Measurements from ENCODE around the gene HACE1.
A peak's percentile ranks its signal among the peaks of the same experiment; 100 is the strongest.

HACE1 gene

GRCh38 chr6:104728448-104728847, 131.3 kb downstream of the HACE1 start:
- DNase-seq: no peak

- DNase-seq: no peak
Measured at GRCh38 chr6:104718672-104719071, 141.0 kb downstream of the HACE1 start.

- no peak for DNase-seq
Measured at GRCh38 chr6:104716858-104717257, 142.9 kb downstream of the HACE1 start.

DNA sequence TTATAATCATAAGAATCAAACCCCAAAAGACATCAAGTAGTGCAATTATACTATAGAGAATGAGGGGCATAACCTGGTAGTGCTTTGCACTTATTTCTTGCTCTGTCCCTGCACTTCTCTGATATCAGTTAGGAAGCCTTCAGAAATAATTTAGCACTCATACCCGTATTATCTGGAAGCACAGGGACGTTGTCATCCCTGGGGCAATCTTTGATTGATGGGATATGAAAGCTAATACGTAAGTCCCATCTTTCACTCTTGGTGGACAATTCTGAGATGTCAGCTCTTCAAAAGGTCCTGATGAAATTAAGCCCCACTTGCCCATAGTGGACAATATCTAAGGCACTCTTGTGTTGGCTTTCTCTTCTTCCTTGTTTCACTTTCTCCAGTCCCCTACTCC, 144.9 kb downstream of the HACE1 start:
- no peak for DNase-seq

GRCh38 chr6:104713982-104714381, 145.7 kb downstream of the HACE1 start:
- DNase-seq: no peak

DNA sequence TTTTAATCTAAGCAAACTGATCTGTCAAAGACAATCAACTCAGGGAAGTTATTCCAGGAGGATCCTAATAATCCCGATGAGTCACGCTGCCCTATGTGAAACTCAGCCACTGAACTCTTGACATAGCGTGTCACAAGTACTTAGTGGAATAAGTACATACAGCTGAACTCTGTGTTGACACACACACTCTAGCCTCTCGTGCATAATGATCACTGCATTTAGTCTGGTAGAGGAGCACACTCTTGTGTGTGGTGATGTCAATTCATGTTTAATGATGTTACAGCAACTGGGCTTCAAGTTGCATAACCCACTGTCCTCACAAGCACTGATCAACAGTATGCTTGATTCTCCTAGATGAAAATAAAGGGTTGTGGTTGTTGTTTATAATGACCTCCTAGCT, 148.3 kb downstream of the HACE1 start:
- DNase-seq: no peak

- DNase-seq: no peak
Measured at GRCh38 chr6:104710543-104711335, 149.0 kb downstream of the HACE1 start.

DNA sequence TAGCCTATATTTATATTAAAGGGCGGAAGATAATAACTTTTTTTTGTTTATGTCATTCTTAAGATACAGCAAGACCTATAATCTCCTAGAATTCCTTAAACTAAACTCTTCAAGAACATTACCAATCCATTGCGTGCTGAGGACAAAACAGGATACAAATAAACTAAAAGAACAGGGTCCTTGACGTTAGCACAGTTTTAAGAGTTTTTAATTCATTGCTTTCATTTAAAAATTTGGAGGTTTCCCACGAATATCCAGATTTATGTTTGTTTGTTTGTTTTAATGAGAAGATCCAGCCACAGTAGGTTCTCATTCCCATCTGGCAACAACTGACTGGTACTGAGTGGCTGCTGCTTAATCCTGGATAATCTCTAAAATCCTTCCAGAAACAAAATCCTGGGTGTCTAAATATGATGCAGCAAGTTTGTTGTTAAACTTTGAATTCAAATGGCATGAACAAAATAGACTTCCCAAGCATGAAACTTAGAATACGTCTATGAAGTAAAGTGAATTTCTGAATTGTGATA, 153.7 kb downstream of the HACE1 start:
- DNase-seq: no peak

DNA sequence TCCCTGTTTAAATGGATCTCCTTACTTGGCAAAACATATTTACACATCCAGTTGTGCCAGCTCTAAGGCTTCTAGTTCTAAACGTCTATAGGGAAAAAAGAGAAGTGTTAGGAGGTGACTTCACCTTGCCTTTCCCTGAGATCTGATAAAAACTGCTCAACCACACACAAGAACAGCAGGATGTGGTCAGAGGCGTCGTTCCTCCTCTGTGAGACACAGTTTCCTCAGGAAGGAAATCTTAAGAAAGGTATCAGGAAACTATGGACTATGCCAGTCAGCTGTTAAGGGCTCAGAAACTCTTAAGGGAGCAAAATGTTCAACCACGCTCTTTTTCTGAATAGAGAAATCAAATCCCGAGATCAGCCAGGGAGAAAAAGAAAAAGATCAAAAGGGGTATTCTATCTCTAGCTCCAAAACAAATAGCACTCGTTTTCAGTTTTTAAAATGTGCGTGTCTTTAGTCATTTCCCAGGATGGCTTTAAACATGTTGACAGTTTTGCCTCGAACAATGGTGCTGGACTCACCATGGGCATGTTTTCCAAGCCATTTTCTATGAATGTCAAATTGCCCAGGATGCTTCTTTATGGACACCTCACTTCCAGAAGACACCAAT, 154.5 kb downstream of the HACE1 start:
- DNase-seq: peak; percentile 67

DNA sequence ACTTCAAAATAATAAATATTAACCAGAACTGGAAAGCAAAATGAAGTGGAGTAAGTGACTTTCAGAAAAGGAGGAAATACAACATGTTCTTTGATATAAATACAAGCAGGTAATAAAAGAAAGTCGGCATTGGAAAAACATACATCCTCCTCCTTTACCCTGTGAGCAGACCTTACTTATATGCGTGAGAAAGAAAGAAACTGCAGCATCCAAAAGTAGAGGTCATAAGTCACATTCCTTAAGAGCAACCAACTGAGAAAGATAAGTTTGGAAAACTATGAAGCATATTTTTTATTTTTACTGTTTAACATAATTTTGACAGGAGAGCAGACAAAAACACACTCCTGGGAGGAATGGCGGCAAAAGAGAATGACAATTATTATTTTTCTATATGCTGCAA, 155.5 kb downstream of the HACE1 start:
- DNase-seq: no peak

DNA sequence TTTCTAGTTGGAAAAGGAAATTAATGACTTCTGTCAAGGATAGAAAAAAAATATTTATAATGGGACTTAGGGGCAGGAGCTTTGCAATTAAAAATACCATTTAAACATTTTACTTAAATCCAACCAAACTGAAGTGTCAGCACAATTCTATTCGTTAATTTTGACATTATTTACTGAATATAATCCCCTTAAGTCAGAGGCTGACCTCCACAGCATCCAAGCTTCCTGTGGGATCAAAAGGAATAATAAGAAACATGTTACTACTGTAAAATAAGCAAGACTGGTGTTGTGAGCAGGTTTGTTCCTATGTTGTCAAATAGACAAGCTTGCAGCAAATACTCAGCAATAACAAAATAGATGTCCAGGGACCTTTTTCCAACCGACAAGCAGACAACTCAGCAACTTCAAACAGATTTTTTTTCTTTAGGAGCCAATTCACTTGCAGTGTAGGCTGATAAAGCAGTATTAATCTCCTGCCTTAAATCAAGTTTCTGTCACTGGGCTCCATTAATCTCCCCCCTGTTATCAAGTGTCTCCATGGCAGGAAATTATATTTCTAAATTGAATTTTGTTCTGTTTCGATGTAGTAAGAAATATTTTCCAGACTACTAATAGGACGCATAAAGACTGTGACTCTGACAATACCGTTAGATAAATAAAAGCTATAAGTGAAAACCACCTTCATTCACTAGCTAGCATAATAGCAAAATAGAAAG, 157.4 kb downstream of the HACE1 start:
- no peak for DNase-seq

DNA sequence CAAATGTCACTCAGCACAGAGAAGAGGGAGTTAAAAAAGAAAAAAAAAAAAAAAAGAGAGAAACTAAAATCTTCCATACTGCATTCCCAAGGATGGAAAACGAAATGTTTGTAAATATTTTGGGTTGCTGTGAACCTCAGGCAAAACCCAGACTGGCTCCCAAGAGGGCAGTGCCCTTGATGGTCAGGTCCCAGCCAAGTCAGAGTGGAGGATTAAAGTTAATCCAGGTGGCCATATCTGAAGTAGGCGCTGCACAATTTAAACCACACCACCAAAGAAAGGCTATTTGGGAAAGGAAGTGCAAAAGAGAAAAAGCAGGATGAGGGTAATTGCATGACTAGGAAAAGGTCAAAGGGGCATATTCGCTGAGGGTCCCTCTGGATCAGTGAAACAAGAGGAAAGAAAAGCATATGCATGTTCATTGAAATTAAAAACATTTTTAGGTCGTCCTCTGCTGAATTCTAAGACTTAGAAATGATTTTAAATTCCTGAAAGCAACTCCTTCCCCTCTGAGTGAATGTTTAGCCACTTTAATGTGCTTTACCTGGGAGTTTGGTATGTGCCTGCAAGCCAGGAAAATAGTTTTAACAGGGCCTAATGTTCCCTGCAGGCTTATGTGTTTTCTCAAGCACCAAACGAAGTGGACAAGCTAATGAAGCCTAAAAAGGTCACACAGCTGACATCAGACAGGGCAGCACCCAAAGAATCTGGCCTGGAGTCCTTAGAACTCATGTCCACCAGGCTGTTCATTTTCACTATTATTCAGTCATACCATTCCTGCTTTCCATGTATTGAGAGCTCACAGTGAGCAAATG, 159.1 kb downstream of the HACE1 start:
- no peak for DNase-seq

DNA sequence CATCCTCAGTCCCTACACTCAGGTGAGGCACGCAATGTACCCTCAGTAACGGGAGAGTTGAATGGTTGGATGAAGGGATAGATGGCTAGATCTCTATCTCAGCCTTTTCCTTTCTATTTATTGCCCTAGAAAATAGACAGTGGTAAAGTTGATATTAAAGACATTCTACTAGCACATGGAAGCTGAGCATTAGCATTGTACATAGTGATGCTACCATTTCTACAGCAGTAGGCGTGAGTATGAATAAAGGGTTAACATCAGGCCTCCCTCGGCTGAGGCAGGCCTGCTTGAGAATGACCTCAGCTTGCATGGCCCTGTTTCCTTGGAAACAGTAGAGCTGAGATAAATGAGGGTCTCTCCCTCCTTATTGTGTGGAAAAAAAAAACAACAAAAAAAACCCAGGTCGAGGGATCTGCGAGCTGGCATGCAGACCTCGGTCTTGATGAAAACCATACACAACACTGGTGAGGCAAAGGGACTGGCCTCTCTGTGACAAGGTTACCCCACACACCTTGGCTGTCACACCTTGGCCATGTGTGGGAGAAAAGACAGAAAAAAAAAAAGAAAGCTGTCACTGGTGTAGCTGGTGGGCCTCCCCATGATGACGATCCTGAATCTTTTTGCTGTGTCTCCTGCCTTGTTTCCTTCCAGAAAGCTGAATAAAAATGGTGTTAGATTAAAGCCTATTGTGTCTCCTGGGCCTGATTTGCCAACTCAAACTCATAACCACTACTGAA, 160.0 kb downstream of the HACE1 start:
- DNase-seq: no peak

GRCh38 chr6:104698979-104699378, 160.7 kb downstream of the HACE1 start:
- no peak for DNase-seq

DNA sequence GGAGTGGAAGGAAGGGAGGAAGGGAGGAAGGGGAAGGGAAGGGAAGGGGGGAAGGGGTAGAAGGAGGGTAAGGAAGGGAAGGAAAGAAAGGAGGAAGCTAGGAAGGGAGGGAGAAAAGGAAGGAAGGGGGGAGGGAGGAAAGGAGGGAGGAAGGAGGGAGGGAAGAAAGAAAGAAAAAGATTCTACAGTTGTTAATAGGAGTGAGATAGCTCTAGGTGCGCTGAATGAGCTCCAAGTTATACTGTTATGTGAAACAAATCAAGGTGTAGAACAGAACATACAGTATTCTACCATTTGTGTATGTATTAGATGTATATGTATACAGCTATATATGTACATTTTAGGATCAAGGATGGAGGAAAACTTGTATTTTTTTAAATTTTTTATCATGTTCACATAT, 167.7 kb downstream of the HACE1 start:
- DNase-seq: no peak

GRCh38 chr6:104689551-104690205, 170.0 kb downstream of the HACE1 start:
- DNase-seq: no peak

- peak; percentile 27 for DNase-seq
Measured at GRCh38 chr6:104688283-104688969, 171.3 kb downstream of the HACE1 start.

- DNase-seq: no peak
Measured at GRCh38 chr6:104686550-104687175, 173.1 kb downstream of the HACE1 start.

- no peak for DNase-seq
Measured at GRCh38 chr6:104685871-104686549, 173.7 kb downstream of the HACE1 start.

DNA sequence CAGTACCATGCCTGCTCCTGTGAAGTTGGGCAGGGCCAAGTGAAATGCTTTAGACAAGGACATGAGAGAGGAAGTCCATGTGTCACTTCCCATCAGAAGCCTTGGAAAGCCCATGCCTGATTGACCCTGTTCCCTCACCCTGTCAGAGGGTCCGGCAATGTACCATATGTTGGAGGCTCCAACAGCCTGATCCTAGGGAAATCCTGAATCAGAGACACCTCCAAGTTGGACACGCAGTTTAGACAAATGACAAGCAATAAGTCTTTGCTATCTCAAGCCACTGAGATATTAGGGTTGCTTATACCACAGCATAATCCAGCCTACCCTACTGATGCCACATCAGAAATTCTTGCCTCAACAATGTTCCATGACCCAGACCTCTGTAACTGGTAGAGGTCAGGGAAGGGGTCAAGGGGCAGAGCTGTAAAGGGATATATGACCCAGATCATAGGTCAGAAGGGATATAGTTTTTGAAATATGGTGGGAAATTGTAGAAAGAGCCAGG, 174.8 kb downstream of the HACE1 start:
- DNase-seq: no peak

Data from activated CD4-positive, alpha-beta T cell treated with anti-CD3 and anti-CD28 coated beads, Interleukin-10, Interleukin-2, amounts not matched to agents 100 ng/mL and 50 ng/mL, durations not matched to agents 16 hours and 8 hours (primary cell).